ENCODE results near the gene TIPARP.
"Not testable (repeated sequence)": the region's sequence is repeated elsewhere in the genome, so short reads cannot be mapped to it uniquely, and the experiment has no call there.

Gene TIPARP

GRCh38 chr3:156694536-156694935, 20.1 kb downstream of the TIPARP start:
- no peak overlapping the region for H3K4me3 Mint-ChIP-seq
- H3K27ac Mint-ChIP-seq = no peak overlapping the region
- peaks cover 32% of the 10 kb centered on the region for H3K36me3 Mint-ChIP-seq
- no peaks in the 10 kb centered on the region for H3K9me3 Mint-ChIP-seq
- no peak for ATAC-seq (ENCODE audit: low read depth)
- DNase-seq (ENCODE audit: low spot score in 2 of 2) = no peak
- H3K4me1 Mint-ChIP-seq = peaks cover 17% of the 10 kb centered on the region
- H3K27me3 Mint-ChIP-seq = no peaks in the 10 kb centered on the region

GRCh38 chr3:156702367-156702766, 28.0 kb downstream of the TIPARP start:
- peaks cover 25% of the 10 kb centered on the region for H3K36me3 Mint-ChIP-seq

GRCh38 chr3:156704370-156705036, 30.1 kb downstream of the TIPARP start:
- Mint-ChIP-seq H3K27me3 (no peaks in the 10 kb centered on the region), H3K27ac (no peak overlapping the region), H3K4me3 (no peak overlapping the region), H3K9me3 (no peaks in the 10 kb centered on the region), H3K36me3 (peaks cover 13% of the 10 kb centered on the region), H3K4me1 (peaks cover 12% of the 10 kb centered on the region)
- ATAC-seq (ENCODE audit: low read depth) = no peak
- DNase-seq (ENCODE audit: low spot score in 2 of 2) = no peak

More at GRCh38 chr3:156702367-156702766, 28.0 kb downstream of the TIPARP start:
- Mint-ChIP-seq H3K4me1 (peaks cover 14% of the 10 kb centered on the region), H3K27me3 (no peaks in the 10 kb centered on the region), H3K4me3 (no peak overlapping the region), H3K9me3 (no peaks in the 10 kb centered on the region), H3K27ac (no peak overlapping the region)
- DNase-seq (ENCODE audit: low spot score in 2 of 2) = no peak
- ATAC-seq (ENCODE audit: low read depth) = no peak

GRCh38 chr3:156705761-156706616, 31.6 kb downstream of the TIPARP start:
- DNase-seq (ENCODE audit: low spot score in 2 of 2) (peak in 1 of 2 donors; percentile 23), ATAC-seq (ENCODE audit: low read depth) (peak; percentile 97)
- Mint-ChIP-seq H3K36me3 (peaks cover 20% of the 10 kb centered on the region), H3K4me1 (peaks cover 12% of the 10 kb centered on the region), H3K9me3 (peaks cover 1% of the 10 kb centered on the region), H3K4me3 (no peak overlapping the region), H3K27ac (no peak overlapping the region), H3K27me3 (no peaks in the 10 kb centered on the region)

- no peaks in the 10 kb centered on the region for H3K27me3 Mint-ChIP-seq
- peaks cover 7% of the 10 kb centered on the region for H3K4me1 Mint-ChIP-seq
- H3K4me3 Mint-ChIP-seq = no peak overlapping the region
- DNase-seq (ENCODE audit: low spot score in 2 of 2) (no peak), ATAC-seq (ENCODE audit: low read depth) (no peak)
- no peak overlapping the region for H3K27ac Mint-ChIP-seq
- peaks cover 20% of the 10 kb centered on the region for H3K36me3 Mint-ChIP-seq
- H3K9me3 Mint-ChIP-seq = peaks cover 1% of the 10 kb centered on the region
Observed at GRCh38 chr3:156707588-156707987, 33.2 kb downstream of the TIPARP start.

- DNase-seq (ENCODE audit: low spot score in 2 of 2) (no peak), ATAC-seq (ENCODE audit: low read depth) (no peak)
- Mint-ChIP-seq H3K4me1 (peaks cover 5% of the 10 kb centered on the region), H3K27ac (no peak overlapping the region), H3K36me3 (peaks cover 12% of the 10 kb centered on the region), H3K9me3 (peaks cover 1% of the 10 kb centered on the region), H3K27me3 (no peaks in the 10 kb centered on the region), H3K4me3 (no peak overlapping the region)
Observed at GRCh38 chr3:156710429-156710828, 36.0 kb downstream of the TIPARP start.

GRCh38 chr3:156711113-156711512, 36.7 kb downstream of the TIPARP start:
- peaks cover 12% of the 10 kb centered on the region for H3K36me3 Mint-ChIP-seq
- no peak overlapping the region for H3K27ac Mint-ChIP-seq
- H3K4me1 Mint-ChIP-seq = no peaks in the 10 kb centered on the region
- DNase-seq (ENCODE audit: low spot score in 2 of 2) = no peak
- H3K4me3 Mint-ChIP-seq = no peak overlapping the region
- ATAC-seq (ENCODE audit: low read depth) = no peak
- no peaks in the 10 kb centered on the region for H3K27me3 Mint-ChIP-seq
- H3K9me3 Mint-ChIP-seq = peaks cover 1% of the 10 kb centered on the region

GRCh38 chr3:156711944-156712343, 37.6 kb downstream of the TIPARP start:
- not testable (repeated sequence) for ATAC-seq (ENCODE audit: low read depth); H3K4me1 Mint-ChIP-seq; H3K9me3 Mint-ChIP-seq; H3K27ac Mint-ChIP-seq; H3K27me3 Mint-ChIP-seq; DNase-seq (ENCODE audit: low spot score in 2 of 2); H3K4me3 Mint-ChIP-seq
- peaks cover 12% of the 10 kb centered on the region for H3K36me3 Mint-ChIP-seq

- Mint-ChIP-seq H3K4me1 (no peaks in the 10 kb centered on the region), H3K27me3 (no peaks in the 10 kb centered on the region), H3K4me3 (no peak overlapping the region), H3K36me3 (peaks cover 5% of the 10 kb centered on the region), H3K9me3 (no peaks in the 10 kb centered on the region), H3K27ac (no peak overlapping the region)
- no peak for DNase-seq (ENCODE audit: low spot score in 2 of 2)
- no peak for ATAC-seq (ENCODE audit: low read depth)
Observed at GRCh38 chr3:156716105-156716862, 41.9 kb downstream of the TIPARP start.

GRCh38 chr3:156718622-156719306, 44.4 kb downstream of the TIPARP start:
- no peak for DNase-seq (ENCODE audit: low spot score in 2 of 2)
- ATAC-seq (ENCODE audit: low read depth) = no peak
- H3K9me3 Mint-ChIP-seq = no peaks in the 10 kb centered on the region
- no peaks in the 10 kb centered on the region for H3K27me3 Mint-ChIP-seq
- peaks cover 4% of the 10 kb centered on the region for H3K36me3 Mint-ChIP-seq
- H3K4me1 Mint-ChIP-seq = no peaks in the 10 kb centered on the region
- no peak overlapping the region for H3K4me3 Mint-ChIP-seq
- no peak overlapping the region for H3K27ac Mint-ChIP-seq

GRCh38 chr3:156720826-156721225, 46.4 kb downstream of the TIPARP start:
- Mint-ChIP-seq H3K4me1 (no peaks in the 10 kb centered on the region), H3K27ac (no peak overlapping the region), H3K27me3 (no peaks in the 10 kb centered on the region), H3K4me3 (no peak overlapping the region), H3K9me3 (no peaks in the 10 kb centered on the region), H3K36me3 (no peaks in the 10 kb centered on the region)
- DNase-seq (ENCODE audit: low spot score in 2 of 2) (no peak), ATAC-seq (ENCODE audit: low read depth) (no peak)

- Mint-ChIP-seq H3K4me3 (no peak overlapping the region), H3K36me3 (no peaks in the 10 kb centered on the region), H3K27ac (no peak overlapping the region), H3K9me3 (no peaks in the 10 kb centered on the region), H3K4me1 (no peaks in the 10 kb centered on the region), H3K27me3 (no peaks in the 10 kb centered on the region)
- ATAC-seq (ENCODE audit: low read depth) (no peak), DNase-seq (ENCODE audit: low spot score in 2 of 2) (no peak)
Observed at GRCh38 chr3:156721687-156722618, 47.6 kb downstream of the TIPARP start.

- H3K27ac Mint-ChIP-seq = no peak overlapping the region
- no peak overlapping the region for H3K4me3 Mint-ChIP-seq
- H3K36me3 Mint-ChIP-seq = no peaks in the 10 kb centered on the region
- no peak for DNase-seq (ENCODE audit: low spot score in 2 of 2)
- H3K9me3 Mint-ChIP-seq = no peaks in the 10 kb centered on the region
- H3K27me3 Mint-ChIP-seq = no peaks in the 10 kb centered on the region
- peaks cover 7% of the 10 kb centered on the region for H3K4me1 Mint-ChIP-seq
- ATAC-seq (ENCODE audit: low read depth) = no peak
Observed at GRCh38 chr3:156723182-156723619, 48.8 kb downstream of the TIPARP start.
